ENCODE measurements around the gene CARD18. TPM values are rescaled to one million over a fixed set of nuclear protein-coding genes. Genes with fewer than 3 reads are reported as not detected.
A peak's percentile ranks its signal among the peaks of the same experiment; 100 is the strongest.

CARD18 gene
- total RNA-seq, 1 experiment from 2014 or later: not detected

DNA sequence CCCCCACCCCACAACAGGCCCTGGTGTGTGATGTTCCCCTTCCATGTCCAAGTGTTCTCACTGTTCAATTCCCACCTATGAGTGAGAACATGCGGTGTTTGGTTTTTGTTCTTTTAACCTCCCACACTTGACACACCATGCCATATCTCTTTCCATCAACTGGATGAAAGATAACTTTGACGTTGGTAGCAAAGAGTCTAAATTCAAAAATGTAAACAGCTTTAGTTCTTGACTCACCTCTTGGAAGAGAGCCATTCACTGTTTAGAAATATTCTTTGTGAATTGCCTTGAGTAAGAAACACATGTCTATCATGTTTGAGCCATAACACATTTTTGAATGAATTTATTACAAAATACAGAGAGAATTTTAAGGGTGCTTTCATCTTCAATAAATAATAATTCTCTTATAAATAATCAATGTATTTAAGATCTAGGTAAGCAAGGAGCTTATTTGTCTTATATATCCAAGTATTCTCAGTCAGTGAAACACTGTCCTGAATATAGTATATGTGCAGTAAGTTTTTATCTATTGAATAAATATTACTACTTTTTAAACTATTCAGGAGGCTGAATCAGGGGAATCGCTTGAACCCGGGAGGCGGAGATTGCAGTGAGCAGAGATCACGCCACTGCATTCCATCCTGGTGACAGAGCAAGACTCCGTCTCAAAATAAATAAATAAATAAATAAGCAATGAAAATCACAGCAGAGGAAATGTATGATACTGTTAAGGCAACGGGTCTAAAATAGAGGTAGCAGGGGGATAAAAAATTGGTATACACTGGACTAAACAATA lies 6.7 kb downstream of the CARD18 start:
- Histone ChIP-seq H3K4me3 (no peak overlapping the region), H3F3A (ENCODE audit: insufficient read depth, low read depth) (no peaks in the 10 kb centered on the region), H3K4me2 (no peak overlapping the region), H4K20me1 (ENCODE audit: insufficient read depth) (no peaks in the 10 kb centered on the region), H3K9me2 (ENCODE audit: insufficient read depth) (no peaks in the 10 kb centered on the region), H3K4me1 (replicated peaks; ENCODE audit: insufficient read depth) (peaks cover 13% of the 10 kb centered on the region; the same call in 1 of the 2 replicates), H3K27ac (no peak overlapping the region), H3K9me3 (ENCODE audit: insufficient read depth, low read depth) (peaks cover 13% of the 10 kb centered on the region; the same call in 1 of the 2 replicates), H3K27me3 (ENCODE audit: insufficient read depth, low read depth) (no peaks in the 10 kb centered on the region), H2AFZ (no peak overlapping the region), H3K36me3 (ENCODE audit: low read depth) (no peaks in the 10 kb centered on the region), H3K79me2 (ENCODE audit: low read depth) (no peaks in the 10 kb centered on the region)
- DNase-seq: peak in 1 of 2 experiments; percentile 15
- intact Hi-C loops (cut with micrococcal nuclease; ENCODE audit: unreplicated experiment): no loop called here
- CTCF ChIA-PET: no interaction called here
- TF ChIP-seq, protein P1, sequence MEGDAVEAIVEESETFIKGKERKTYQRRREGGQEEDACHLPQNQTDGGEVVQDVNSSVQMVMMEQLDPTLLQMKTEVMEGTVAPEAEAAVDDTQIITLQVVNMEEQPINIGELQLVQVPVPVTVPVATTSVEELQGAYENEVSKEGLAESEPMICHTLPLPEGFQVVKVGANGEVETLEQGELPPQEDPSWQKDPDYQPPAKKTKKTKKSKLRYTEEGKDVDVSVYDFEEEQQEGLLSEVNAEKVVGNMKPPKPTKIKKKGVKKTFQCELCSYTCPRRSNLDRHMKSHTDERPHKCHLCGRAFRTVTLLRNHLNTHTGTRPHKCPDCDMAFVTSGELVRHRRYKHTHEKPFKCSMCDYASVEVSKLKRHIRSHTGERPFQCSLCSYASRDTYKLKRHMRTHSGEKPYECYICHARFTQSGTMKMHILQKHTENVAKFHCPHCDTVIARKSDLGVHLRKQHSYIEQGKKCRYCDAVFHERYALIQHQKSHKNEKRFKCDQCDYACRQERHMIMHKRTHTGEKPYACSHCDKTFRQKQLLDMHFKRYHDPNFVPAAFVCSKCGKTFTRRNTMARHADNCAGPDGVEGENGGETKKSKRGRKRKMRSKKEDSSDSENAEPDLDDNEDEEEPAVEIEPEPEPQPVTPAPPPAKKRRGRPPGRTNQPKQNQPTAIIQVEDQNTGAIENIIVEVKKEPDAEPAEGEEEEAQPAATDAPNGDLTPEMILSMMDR (conservative IDR thresholded peaks at IDR 0.05): no peak
- no peak for TF ChIP-seq EZH2 (IDR thresholded peaks at IDR 0.05; ENCODE audit: low read depth)
- POLR2A ChIA-PET (ENCODE audit: unreplicated experiment): no interaction called here
- no TSS peak for BruUV-seq (replicated peaks)

DNA sequence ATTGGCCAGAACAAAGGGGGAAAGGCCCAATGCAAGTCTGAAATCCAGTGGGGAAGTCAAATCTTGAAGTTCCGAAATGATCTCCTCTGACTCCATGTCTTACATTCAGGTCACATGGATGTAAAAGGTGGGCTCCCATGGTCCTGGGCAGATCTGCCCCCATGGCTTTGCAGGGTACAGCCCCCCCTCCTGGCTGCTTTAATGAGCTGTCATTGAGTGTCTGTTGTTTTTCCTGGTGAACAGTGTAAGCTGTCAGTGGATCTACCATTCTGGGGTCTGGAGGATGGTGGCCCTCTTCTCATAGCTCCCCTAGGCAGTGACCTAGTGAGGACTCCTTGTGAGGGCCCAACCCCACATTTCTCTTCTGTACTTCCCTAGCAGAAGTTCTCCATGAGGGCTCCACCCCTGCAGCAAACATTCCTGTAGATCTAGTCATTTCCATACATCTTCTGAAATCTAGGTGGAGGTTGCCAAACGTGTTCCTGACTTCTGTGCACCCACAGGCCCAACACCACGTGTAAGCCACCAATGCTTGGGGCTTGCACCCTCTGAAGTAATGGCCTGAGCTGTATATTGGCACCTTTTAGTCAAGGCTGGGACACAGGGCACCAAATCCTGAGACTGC lies 9.3 kb downstream of the CARD18 start:
- no peaks in the 10 kb centered on the region for H3K27me3 ChIP-seq (ENCODE audit: insufficient read depth, low read depth)
- no peak for TF ChIP-seq EZH2 (IDR thresholded peaks at IDR 0.05; ENCODE audit: low read depth)
- TF ChIP-seq, protein P1 (conservative IDR thresholded peaks at IDR 0.05): no peak
- ChIA-PET POLR2A (ENCODE audit: unreplicated experiment) (no interaction called here), CTCF (no interaction called here)
- no peak overlapping the region for H3K4me3 ChIP-seq
- no peaks in the 10 kb centered on the region for H3F3A ChIP-seq (ENCODE audit: insufficient read depth, low read depth)
- DNase-seq: peak; percentile 29 to 56
- BruUV-seq (replicated peaks): no TSS peak
- intact Hi-C loops (cut with micrococcal nuclease; ENCODE audit: unreplicated experiment): no loop called here
- H2AFZ ChIP-seq: no peak overlapping the region
- no peaks in the 10 kb centered on the region for H3K36me3 ChIP-seq (ENCODE audit: low read depth)
- H3K9me2 ChIP-seq (ENCODE audit: insufficient read depth): no peaks in the 10 kb centered on the region
- H3K9me3 ChIP-seq (ENCODE audit: insufficient read depth, low read depth): peaks cover 13% of the 10 kb centered on the region; the same call in 1 of the 2 replicates
- H4K20me1 ChIP-seq (ENCODE audit: insufficient read depth): no peaks in the 10 kb centered on the region
- H3K27ac ChIP-seq: no peak overlapping the region
- H3K4me1 ChIP-seq (replicated peaks; ENCODE audit: insufficient read depth): peaks cover 13% of the 10 kb centered on the region; the same call in 1 of the 2 replicates
- no peak overlapping the region for H3K4me2 ChIP-seq
- no peaks in the 10 kb centered on the region for H3K79me2 ChIP-seq (ENCODE audit: low read depth)

DNA sequence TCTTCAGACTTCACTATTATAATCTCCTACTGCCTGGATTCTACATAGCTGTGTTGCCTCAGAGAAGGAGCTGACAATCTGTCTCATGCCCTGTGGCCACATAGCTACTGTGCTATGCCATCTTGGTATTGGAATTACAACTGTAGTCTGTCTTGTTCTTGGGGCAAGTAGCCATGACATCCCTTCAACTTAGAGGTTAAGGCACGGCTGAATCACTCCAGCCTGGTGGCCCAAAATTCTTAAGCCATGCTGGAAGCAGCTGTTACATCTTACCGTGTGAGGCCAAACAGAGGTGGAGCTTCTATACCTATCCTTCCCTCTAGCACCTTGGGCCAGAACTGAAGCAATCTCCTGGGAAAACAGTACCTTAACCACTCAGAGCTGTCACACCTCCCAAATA lies 14.8 kb downstream of the CARD18 start:
- H3K36me3 ChIP-seq (ENCODE audit: low read depth): no peaks in the 10 kb centered on the region
- no peaks in the 10 kb centered on the region for H3K9me3 ChIP-seq (ENCODE audit: insufficient read depth, low read depth)
- DNase-seq: no peak
- CTCF ChIA-PET: no interaction called here
- H4K20me1 ChIP-seq (ENCODE audit: insufficient read depth): no peaks in the 10 kb centered on the region
- no peaks in the 10 kb centered on the region for H3F3A ChIP-seq (ENCODE audit: insufficient read depth, low read depth)
- no peak for TF ChIP-seq EZH2 (IDR thresholded peaks at IDR 0.05; ENCODE audit: low read depth)
- TF ChIP-seq, protein P1 (conservative IDR thresholded peaks at IDR 0.05): no peak
- H3K9me2 ChIP-seq (ENCODE audit: insufficient read depth): no peaks in the 10 kb centered on the region
- no peaks in the 10 kb centered on the region for H3K79me2 ChIP-seq (ENCODE audit: low read depth)
- H3K4me2 ChIP-seq: no peak overlapping the region
- no peaks in the 10 kb centered on the region for H3K27me3 ChIP-seq (ENCODE audit: insufficient read depth, low read depth)
- H3K4me3 ChIP-seq: no peak overlapping the region
- POLR2A ChIA-PET (ENCODE audit: unreplicated experiment): no interaction called here
- BruUV-seq (replicated peaks): no TSS peak
- intact Hi-C loops (cut with micrococcal nuclease; ENCODE audit: unreplicated experiment): no loop called here
- no peaks in the 10 kb centered on the region for H3K4me1 ChIP-seq (replicated peaks; ENCODE audit: insufficient read depth)
- no peak overlapping the region for H3K27ac ChIP-seq
- no peak overlapping the region for H2AFZ ChIP-seq
